Kidney (tissue), 14 donors: ENCODE results near the gene TOX4. TPM values are rescaled to one million over a fixed set of nuclear protein-coding genes. Genes with fewer than 3 reads are reported as not detected.

Experiments
- DNase-seq, 5 donors: peaks; one replicate each; pipeline ENCODE4 v3.0.0-alpha.2; 2013 to 2020
- FAIRE-seq: peaks from 2 replicates; lab custom pipeline; 2012; peaks lifted over from hg19 to GRCh38; lab: Jason Lieb, UNC
- H3K27ac ChIP-seq, 2 donors: one replicate each; pipeline ENCODE4 v1.7.0; 2013; ENCODE audit warnings: low read depth in 2 of 2, low read length in 2 of 2, inconsistent platforms in 1 of 2
- H3K27me3 ChIP-seq: one replicate; pipeline ENCODE4 v1.7.1; 2013; ENCODE audit warnings: low read length, inconsistent platforms; ENCODE audit not compliant: control insufficient read depth, insufficient read depth
- H3K36me3 ChIP-seq, 3 donors: one replicate each; pipeline versions ENCODE4 v1.7.0 to v1.7.1; 2013; ENCODE audit warnings: low read length in 3 of 3, control low read depth in 1 of 3, inconsistent platforms in 1 of 3; ENCODE audit not compliant: insufficient read depth in 3 of 3, control insufficient read depth in 2 of 3
- H3K4me1 ChIP-seq, 3 donors: one replicate each; pipeline versions ENCODE4 v1.7.0 to v1.7.1; 2013; ENCODE audit warnings: low read length in 3 of 3, inconsistent platforms in 1 of 3, low read depth in 1 of 3; ENCODE audit not compliant: control insufficient read depth in 2 of 3, insufficient read depth in 2 of 3
- H3K4me3 ChIP-seq, 3 donors: one replicate each; pipeline versions ENCODE4 v1.7.0 to v1.8.1; 2013; ENCODE audit warnings: low read length in 3 of 3, control low read depth in 1 of 3, inconsistent platforms in 1 of 3
- H3K9ac ChIP-seq, 3 donors: one replicate each; pipeline versions ENCODE4 v1.7.0 to v1.7.1; 2013; ENCODE audit warnings: low read length in 3 of 3, control low read depth in 1 of 3, inconsistent platforms in 1 of 3
- H3K9me3 ChIP-seq, 3 donors: one replicate each; pipeline versions ENCODE4 v1.7.0 to v1.7.1; 2013; ENCODE audit warnings: low read length in 3 of 3, control low read depth in 1 of 3, inconsistent platforms in 1 of 3; ENCODE audit not compliant: control insufficient read depth in 2 of 3, insufficient read depth in 1 of 3
- intact Hi-C: fragments of 100-400 bp; cut with DNase I; formaldehyde crosslinking; loops from one replicate; pipeline ENCODE4 v1.11.1; 2022
- polyA plus RNA-seq: library from polyadenylated mRNA; stranded (reverse); fragments of 350-450 nt; fragmentation: Illumina TruSeq; extraction: RNeasy Lipid Tissue Mini Kit (QIAGEN cat#74804); gene quantifications from one replicate; pipeline ENCODE4 v1.2.3, GENCODE V29; 2014; ENCODE audit warnings: low read depth, low replicate concordance; ENCODE audit not compliant: insufficient read depth
- total RNA-seq: library from RNA; stranded (reverse); fragmentation: NEBNext Ultra II Directional; extraction: Animal tissue kit (Norgen Biotek cat#: 25700); gene quantifications from one replicate; pipeline ENCODE4 v1.2.1, GENCODE V29; 2021
- TF ChIP-seq, protein P1 (sequence below): IDR thresholded peaks from 3 replicates; pipeline ENCODE4 v1.5.1; 2012; ENCODE audit warnings: mild to moderate bottlenecking, moderate library complexity, borderline replicate concordance; ENCODE audit not compliant: insufficient read depth; ENCODE audit errors: extremely low read depth
- donor health status: control.
- donor health status: control.
- donor health status: control.
- donor health status: control.
- donor health status: control.
- donor health status: DM: yes; HTN: yes; CAD: no.
- donor health status: Normal renal cell carcinoma (clear cell type).

TOX4 gene
- total and polyA plus RNA-seq, 2 donors from 2014 or later: 31.0 to 75.9 TPM

DNA sequence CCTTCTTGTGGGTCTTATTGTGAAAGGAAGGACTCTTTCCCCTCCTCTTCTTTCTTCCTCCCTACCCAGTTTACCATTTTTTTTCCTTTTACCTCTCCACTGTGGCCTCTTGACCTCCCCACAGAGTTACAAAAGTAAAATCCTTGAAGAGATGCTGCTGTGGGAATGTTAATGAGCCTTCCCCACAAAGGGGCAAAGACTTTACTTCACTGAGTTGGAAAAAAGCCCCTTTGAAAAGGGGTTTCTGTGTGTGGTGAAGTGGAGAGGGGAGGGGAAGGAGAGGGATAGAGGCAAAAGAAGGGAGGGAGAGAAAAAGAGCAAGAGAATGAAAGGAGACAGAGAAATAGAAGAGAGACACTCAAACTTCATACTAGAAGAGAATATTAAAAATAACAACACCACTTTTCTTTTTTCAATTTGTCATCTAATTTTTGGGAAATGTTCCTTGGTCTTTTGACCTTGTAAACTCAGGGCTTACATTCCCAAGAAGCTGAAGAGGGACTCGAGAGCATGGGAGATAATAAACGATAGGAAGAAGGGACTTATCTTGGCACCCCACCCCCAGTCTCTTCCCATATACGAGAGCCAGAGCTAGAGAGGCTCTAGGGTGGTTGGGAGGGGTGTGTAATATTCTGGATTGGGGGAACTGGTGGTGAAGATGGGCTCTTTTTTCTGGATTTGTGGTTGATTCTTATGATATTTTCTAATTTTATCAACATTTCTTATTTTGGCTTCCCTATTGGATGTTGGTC lies 62.4 kb downstream of the TOX4 start:
- DNase-seq: no peak
- FAIRE-seq: no peak
- no peaks in the 10 kb centered on the region for H3K36me3 ChIP-seq
- TF ChIP-seq, protein P1, sequence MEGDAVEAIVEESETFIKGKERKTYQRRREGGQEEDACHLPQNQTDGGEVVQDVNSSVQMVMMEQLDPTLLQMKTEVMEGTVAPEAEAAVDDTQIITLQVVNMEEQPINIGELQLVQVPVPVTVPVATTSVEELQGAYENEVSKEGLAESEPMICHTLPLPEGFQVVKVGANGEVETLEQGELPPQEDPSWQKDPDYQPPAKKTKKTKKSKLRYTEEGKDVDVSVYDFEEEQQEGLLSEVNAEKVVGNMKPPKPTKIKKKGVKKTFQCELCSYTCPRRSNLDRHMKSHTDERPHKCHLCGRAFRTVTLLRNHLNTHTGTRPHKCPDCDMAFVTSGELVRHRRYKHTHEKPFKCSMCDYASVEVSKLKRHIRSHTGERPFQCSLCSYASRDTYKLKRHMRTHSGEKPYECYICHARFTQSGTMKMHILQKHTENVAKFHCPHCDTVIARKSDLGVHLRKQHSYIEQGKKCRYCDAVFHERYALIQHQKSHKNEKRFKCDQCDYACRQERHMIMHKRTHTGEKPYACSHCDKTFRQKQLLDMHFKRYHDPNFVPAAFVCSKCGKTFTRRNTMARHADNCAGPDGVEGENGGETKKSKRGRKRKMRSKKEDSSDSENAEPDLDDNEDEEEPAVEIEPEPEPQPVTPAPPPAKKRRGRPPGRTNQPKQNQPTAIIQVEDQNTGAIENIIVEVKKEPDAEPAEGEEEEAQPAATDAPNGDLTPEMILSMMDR: no peak
- H3K27ac ChIP-seq: no peak overlapping the region
- intact Hi-C loops: no loop called here
- no peak overlapping the region for H3K9ac ChIP-seq
- H3K4me1 ChIP-seq: peaks cover 0 to 2% (median 0%) of the 10 kb centered on the region in 3 donors
- no peak overlapping the region for H3K4me3 ChIP-seq
- no peaks in the 10 kb centered on the region for H3K27me3 ChIP-seq
- no peaks in the 10 kb centered on the region for H3K9me3 ChIP-seq

- H3K36me3 ChIP-seq: no peaks in the 10 kb centered on the region
- no peak for DNase-seq
- TF ChIP-seq, protein P1: no peak
- intact Hi-C loops: no loop called here
- H3K27me3 ChIP-seq: no peaks in the 10 kb centered on the region
- no peak overlapping the region for H3K27ac ChIP-seq
- H3K9me3 ChIP-seq: no peaks in the 10 kb centered on the region
- H3K9ac ChIP-seq: no peak overlapping the region
- no peak overlapping the region for H3K4me3 ChIP-seq
- H3K4me1 ChIP-seq: no peaks in the 10 kb centered on the region
- FAIRE-seq: no peak
These were observed 64.5 kb downstream of the TOX4 start for GRCh38 chr14:21541413-21542074.

DNA sequence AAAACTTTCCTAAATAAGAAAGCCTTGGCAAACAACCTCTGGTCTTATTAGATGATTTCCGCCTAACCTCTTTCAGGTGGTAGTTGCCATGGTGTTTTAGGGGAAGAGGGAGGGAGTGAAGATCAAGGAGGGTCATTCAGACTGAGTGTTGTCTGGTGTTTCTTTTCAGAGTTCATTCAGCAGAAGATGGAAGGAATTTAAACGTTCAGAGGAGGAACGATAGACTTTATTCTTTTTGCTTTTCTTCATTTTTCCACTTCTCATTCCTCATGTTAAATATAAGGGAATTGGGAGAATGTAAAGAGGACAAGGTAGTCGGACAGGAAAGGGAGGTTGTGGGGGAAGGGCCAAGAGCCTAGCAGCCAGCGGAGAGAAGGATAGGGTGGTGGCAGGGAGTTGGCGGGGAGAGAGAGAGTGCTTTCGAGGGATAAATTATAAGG lies 66.5 kb downstream of the TOX4 start:
- H3K9ac ChIP-seq: no peak overlapping the region
- no peaks in the 10 kb centered on the region for H3K36me3 ChIP-seq
- FAIRE-seq (no peak), DNase-seq (peak in 3 of 5 donors; percentile 26 to 66 (median 63))
- no peaks in the 10 kb centered on the region for H3K27me3 ChIP-seq
- TF ChIP-seq, protein P1: no peak
- no peak overlapping the region for H3K4me3 ChIP-seq
- H3K4me1 ChIP-seq: no peaks in the 10 kb centered on the region
- no peak overlapping the region for H3K27ac ChIP-seq
- H3K9me3 ChIP-seq: no peaks in the 10 kb centered on the region
- intact Hi-C loops: no loop called here
